Skeletal muscle tissue (tissue), 4 donors: Measurements from ENCODE around the gene SLC12A9. TPM values are rescaled to one million over a fixed set of nuclear protein-coding genes. Genes with fewer than 3 reads are reported as not detected.
"Not testable (repeated sequence)": the region's sequence is repeated elsewhere in the genome, so short reads cannot be mapped to it uniquely, and the experiment has no call there.

Source experiments
- H3K27ac ChIP-seq: one replicate; pipeline ENCODE4 v1.7.0; 2013; ENCODE audit warnings: mild to moderate bottlenecking, low read depth, low read length, inconsistent platforms
- H3K27me3 ChIP-seq, 3 donors: one replicate each; pipeline ENCODE4 v1.7.0; 2013; ENCODE audit warnings: low read length in 3 of 3; ENCODE audit not compliant: control insufficient read depth in 3 of 3, insufficient read depth in 3 of 3
- H3K36me3 ChIP-seq, 3 donors: one replicate each; pipeline ENCODE4 v1.7.0; 2013; ENCODE audit warnings: low read length in 3 of 3; ENCODE audit not compliant: control insufficient read depth in 3 of 3, insufficient read depth in 3 of 3
- H3K4me1 ChIP-seq, 3 donors: one replicate each; pipeline ENCODE4 v1.7.0; 2013; ENCODE audit warnings: low read length in 3 of 3, mild to moderate bottlenecking in 3 of 3; ENCODE audit not compliant: control insufficient read depth in 3 of 3, insufficient read depth in 3 of 3
- H3K4me3 ChIP-seq, 3 donors: one replicate each; pipeline ENCODE4 v1.7.0; 2013; ENCODE audit warnings: low read length in 3 of 3
- H3K9ac ChIP-seq, 3 donors: one replicate each; pipeline ENCODE4 v1.7.0; 2013; ENCODE audit warnings: low read length in 3 of 3, mild to moderate bottlenecking in 3 of 3, moderate library complexity in 2 of 3, low read depth in 1 of 3
- H3K9me3 ChIP-seq, 3 donors: one replicate each; pipeline ENCODE4 v1.7.0; 2013; ENCODE audit warnings: low read length in 3 of 3; ENCODE audit not compliant: control insufficient read depth in 3 of 3
- total RNA-seq: library from RNA; depleted of rRNA; stranded (reverse); fragments of >200 nt; gene quantifications from one replicate; pipeline ENCODE4 v1.2.3, GENCODE V29; 2014
- donor health status: Osteomylitis.

SLC12A9 gene, protein sequence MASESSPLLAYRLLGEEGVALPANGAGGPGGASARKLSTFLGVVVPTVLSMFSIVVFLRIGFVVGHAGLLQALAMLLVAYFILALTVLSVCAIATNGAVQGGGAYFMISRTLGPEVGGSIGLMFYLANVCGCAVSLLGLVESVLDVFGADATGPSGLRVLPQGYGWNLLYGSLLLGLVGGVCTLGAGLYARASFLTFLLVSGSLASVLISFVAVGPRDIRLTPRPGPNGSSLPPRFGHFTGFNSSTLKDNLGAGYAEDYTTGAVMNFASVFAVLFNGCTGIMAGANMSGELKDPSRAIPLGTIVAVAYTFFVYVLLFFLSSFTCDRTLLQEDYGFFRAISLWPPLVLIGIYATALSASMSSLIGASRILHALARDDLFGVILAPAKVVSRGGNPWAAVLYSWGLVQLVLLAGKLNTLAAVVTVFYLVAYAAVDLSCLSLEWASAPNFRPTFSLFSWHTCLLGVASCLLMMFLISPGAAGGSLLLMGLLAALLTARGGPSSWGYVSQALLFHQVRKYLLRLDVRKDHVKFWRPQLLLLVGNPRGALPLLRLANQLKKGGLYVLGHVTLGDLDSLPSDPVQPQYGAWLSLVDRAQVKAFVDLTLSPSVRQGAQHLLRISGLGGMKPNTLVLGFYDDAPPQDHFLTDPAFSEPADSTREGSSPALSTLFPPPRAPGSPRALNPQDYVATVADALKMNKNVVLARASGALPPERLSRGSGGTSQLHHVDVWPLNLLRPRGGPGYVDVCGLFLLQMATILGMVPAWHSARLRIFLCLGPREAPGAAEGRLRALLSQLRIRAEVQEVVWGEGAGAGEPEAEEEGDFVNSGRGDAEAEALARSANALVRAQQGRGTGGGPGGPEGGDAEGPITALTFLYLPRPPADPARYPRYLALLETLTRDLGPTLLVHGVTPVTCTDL
- total RNA-seq = 24.5 TPM

DNA sequence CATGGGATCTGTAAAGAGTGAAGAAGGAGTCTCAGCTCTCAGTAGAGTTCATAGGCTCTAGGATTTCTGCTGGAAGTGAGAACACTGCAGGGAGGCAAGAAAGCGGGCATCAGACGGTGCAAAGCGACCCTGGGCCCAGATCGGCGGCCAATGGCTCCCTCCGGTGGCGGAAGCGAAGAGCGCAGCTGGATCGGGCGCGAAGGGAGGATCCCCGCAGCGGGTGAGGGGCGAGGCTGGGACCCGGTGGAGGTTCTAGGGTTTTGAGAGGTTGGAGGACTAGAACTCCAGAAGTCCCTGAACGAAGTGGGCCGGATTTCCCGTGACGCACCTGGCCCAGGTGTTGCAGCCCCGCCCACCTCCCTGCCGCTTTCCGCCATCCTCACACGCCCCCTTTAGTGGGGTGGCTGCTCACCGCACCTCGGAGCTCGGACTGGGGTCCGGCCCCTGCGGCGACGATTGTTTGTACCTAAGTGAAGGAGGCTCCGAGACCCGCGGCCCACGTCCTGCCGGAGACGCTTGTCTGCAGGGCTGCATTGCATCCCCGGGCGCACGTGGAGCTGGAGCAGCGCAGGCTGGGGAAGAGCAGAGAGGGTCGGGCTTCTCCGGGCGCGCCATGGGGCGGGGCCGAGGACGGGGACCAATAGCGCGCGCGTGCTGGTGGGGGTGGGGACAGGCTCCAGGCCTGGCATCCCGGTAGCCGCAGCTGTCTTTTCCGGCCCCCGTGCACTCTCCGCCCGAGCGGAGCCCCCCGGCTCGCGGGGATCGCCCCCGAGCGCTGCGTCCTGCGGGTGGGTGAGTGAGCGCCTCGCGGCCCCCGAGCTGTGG is at the start of gene SLC12A9:
TSS of gene SLC12A9 (plus strand) at position 666 of the 825 bp plus-strand sequence. CDS start 1,485 bp downstream, outside the sequence.
- Histone ChIP-seq H3K4me1 (peaks cover 12 to 15% (median 14%) of the 10 kb centered on the region in 3 donors), H3K9me3 (no peaks in the 10 kb centered on the region), H3K9ac (peak within 1 kb of the TSS; percentile 43 to 79 (median 64)), H3K36me3 (peaks cover 0 to 3% (median 0%) of the 10 kb centered on the region in 3 donors), H3K4me3 (peak within 1 kb of the TSS; percentile 69 to 77 (median 74)), H3K27ac (peak within 1 kb of the TSS; percentile 51), H3K27me3 (no peaks in the 10 kb centered on the region)

GRCh38 chr7:100802951-100803350 is 49.6 kb upstream of the SLC12A9 start:
- H3K9ac ChIP-seq = no peak overlapping the region
- H3K9me3 ChIP-seq = no peaks in the 10 kb centered on the region
- peaks cover 4 to 15% (median 7%) of the 10 kb centered on the region in 3 donors for H3K4me1 ChIP-seq
- H3K36me3 ChIP-seq = peaks cover 0 to 2% (median 0%) of the 10 kb centered on the region in 3 donors
- H3K27me3 ChIP-seq = peaks cover 5 to 27% (median 15%) of the 10 kb centered on the region in 3 donors
- no peak overlapping the region for H3K27ac ChIP-seq
- no peak overlapping the region for H3K4me3 ChIP-seq

DNA sequence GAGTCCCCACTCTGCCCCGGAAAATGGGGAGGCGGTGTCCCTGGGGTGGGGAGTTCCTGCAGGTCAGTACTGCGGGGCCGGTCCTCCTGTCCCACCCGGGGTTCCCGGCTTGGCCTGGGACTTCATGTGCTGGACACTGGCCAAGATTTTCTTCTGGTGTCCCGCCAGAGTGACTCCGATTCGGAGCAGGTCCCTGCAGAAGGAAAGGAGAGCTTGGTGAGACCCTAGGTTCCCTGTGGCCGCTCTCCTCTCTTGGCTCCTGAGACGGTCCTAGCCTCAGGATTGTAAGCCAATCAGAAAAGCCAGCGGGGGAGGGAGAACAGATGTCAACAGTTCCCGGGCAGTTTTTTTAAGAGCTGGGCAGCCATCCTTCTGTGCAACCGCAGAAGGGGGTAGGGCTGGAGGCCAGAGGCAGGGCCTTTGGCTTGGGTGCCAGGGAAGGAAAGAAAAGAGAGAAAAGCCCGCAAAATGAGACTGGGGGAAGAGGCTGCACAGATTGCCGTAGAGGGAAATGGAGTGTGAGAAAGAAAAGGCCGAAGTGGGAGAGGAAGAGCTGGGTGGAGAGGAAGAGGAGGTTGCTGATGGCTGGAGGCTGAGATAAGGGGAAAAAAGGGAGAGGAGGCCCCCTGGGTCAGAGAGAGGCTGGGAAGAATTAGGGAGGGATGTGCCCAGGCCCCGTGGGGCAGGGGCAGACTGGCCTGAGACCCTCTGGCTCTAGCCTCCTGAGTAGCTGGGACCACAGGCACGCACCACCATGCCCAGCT is 48.9 kb upstream of the SLC12A9 start:
- Histone ChIP-seq H3K4me1 (peaks cover 4 to 15% (median 7%) of the 10 kb centered on the region in 3 donors), H3K9me3 (no peaks in the 10 kb centered on the region), H3K9ac (peak overlapping the region in 1 of 3 donors; percentile 6), H3K27me3 (peaks cover 5 to 27% (median 15%) of the 10 kb centered on the region in 3 donors), H3K4me3 (no peak overlapping the region), H3K36me3 (peaks cover 0 to 7% (median 0%) of the 10 kb centered on the region in 3 donors), H3K27ac (no peak overlapping the region)

- Histone ChIP-seq H3K9me3 (no peaks in the 10 kb centered on the region), H3K9ac (no peak overlapping the region), H3K27ac (no peak overlapping the region), H3K27me3 (peaks cover 5 to 26% (median 9%) of the 10 kb centered on the region in 3 donors), H3K4me1 (peaks cover 4 to 13% (median 7%) of the 10 kb centered on the region in 3 donors), H3K36me3 (peaks cover 0 to 7% (median 0%) of the 10 kb centered on the region in 3 donors), H3K4me3 (no peak overlapping the region)
Observed at GRCh38 chr7:100804681-100805431, 47.7 kb upstream of the SLC12A9 start.

GRCh38 chr7:100806276-100806675 is 46.2 kb upstream of the SLC12A9 start:
- Histone ChIP-seq H3K9me3 (no peaks in the 10 kb centered on the region), H3K4me1 (peaks cover 4 to 11% (median 7%) of the 10 kb centered on the region in 3 donors), H3K9ac (no peak overlapping the region), H3K27me3 (peaks cover 0 to 17% (median 0%) of the 10 kb centered on the region in 3 donors), H3K27ac (no peak overlapping the region), H3K36me3 (peaks cover 0 to 7% (median 0%) of the 10 kb centered on the region in 3 donors), H3K4me3 (no peak overlapping the region)

DNA sequence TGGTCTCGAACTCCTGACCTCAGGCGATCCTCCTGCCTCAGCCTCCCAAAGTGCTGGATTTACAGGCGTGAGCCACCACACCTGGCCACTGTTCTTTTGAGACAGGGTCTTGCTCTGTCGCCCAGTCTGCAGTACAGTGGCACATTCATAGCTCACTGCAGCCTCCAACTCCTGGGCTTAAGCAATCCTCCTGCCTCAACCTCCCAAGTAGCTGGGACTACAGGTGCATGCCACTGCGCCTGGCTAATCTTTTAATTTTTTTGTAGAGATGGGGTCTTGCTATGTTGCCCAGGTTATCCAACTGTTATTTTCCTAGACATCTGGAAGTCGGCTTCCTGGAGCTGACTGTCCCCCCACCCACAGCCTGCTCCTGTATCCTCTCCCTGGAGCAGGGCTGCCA is 45.6 kb upstream of the SLC12A9 start:
- not testable (repeated sequence) for H3K36me3 ChIP-seq, H3K4me3 ChIP-seq, H3K9me3 ChIP-seq, H3K9ac ChIP-seq, H3K27ac ChIP-seq
- peaks cover 0 to 14% (median 0%) of the 10 kb centered on the region in 3 donors for H3K27me3 ChIP-seq
- H3K4me1 ChIP-seq = peaks cover 4 to 11% (median 7%) of the 10 kb centered on the region in 3 donors

DNA sequence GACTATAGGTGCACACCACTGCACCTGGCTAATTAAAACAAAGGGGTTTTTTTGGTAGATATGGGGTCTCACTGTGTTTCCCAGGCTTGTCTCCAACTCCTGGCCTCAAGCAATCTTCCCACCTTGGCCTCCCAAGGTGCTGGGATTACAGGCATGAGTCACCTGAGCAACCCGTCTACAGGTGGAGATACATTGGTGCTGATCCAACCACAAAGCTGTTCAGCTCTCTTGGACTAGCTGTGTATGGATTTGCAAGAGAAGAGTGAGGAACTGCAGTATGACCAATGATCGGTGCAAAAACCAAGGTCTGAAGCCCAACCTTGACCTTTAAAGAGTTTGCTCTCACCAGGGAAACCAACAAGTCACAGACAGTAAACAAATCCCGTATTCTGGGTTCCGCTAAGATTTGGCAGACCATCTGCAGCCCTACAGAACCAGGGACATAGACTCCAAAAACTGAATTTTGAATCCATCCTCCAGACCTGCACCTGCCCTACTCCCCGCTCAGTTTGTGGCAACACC is 44.1 kb upstream of the SLC12A9 start:
- Histone ChIP-seq H3K27ac (no peak overlapping the region), H3K9me3 (no peaks in the 10 kb centered on the region), H3K9ac (no peak overlapping the region), H3K27me3 (peaks cover 0 to 3% (median 0%) of the 10 kb centered on the region in 3 donors), H3K4me1 (peaks cover 4 to 6% (median 4%) of the 10 kb centered on the region in 3 donors), H3K4me3 (no peak overlapping the region), H3K36me3 (peaks cover 0 to 7% (median 0%) of the 10 kb centered on the region in 3 donors)

GRCh38 chr7:100811480-100811879 is 41.0 kb upstream of the SLC12A9 start:
- Histone ChIP-seq H3K9ac (no peak overlapping the region), H3K27ac (no peak overlapping the region), H3K4me1 (no peaks in the 10 kb centered on the region), H3K27me3 (peaks cover 0 to 3% (median 0%) of the 10 kb centered on the region in 3 donors), H3K36me3 (peaks cover 0 to 7% (median 2%) of the 10 kb centered on the region in 3 donors), H3K9me3 (no peaks in the 10 kb centered on the region), H3K4me3 (no peak overlapping the region)
